ENCODE results near the gene FDXR.

The FDXR gene

GRCh38 chr17:74881073-74881472 is 8.3 kb upstream of the FDXR start:
- no peak for TF ChIP-seq GATA2 (IDR thresholded peaks at IDR 0.05; ENCODE audit: low read depth, low read length)
- no peak for TF ChIP-seq GATA3 (IDR thresholded peaks at IDR 0.05; ENCODE audit: low read depth, low read length)

- TF ChIP-seq GATA2 (IDR thresholded peaks at IDR 0.05; ENCODE audit: low read depth, low read length) (no peak), GATA3 (IDR thresholded peaks at IDR 0.05; ENCODE audit: low read depth, low read length) (no peak)
These were observed 6.5 kb upstream of the FDXR start for GRCh38 chr17:74879308-74879707.

DNA sequence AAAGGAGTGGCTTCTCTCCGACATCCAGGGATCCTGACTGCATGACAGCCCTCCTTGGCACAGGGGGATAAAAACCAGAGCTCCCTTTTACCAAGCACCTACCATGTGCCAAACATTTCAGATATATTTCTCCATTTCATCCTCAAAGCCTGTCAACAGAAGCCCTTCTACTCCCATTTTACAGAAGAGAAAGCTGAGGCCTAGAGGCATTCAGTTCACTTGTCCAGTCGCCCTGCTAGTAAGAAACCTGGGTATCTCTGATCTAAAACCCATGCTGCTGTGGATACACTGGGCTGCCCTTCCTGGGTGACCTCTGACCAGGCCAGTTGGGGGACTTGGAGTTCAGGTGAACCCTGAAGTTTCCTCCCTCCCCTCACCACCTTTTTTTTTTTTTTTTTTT is 5.9 kb upstream of the FDXR start:
- TF ChIP-seq GATA2 (IDR thresholded peaks at IDR 0.05; ENCODE audit: low read depth, low read length): no peak
- TF ChIP-seq GATA3 (IDR thresholded peaks at IDR 0.05; ENCODE audit: low read depth, low read length): no peak

DNA sequence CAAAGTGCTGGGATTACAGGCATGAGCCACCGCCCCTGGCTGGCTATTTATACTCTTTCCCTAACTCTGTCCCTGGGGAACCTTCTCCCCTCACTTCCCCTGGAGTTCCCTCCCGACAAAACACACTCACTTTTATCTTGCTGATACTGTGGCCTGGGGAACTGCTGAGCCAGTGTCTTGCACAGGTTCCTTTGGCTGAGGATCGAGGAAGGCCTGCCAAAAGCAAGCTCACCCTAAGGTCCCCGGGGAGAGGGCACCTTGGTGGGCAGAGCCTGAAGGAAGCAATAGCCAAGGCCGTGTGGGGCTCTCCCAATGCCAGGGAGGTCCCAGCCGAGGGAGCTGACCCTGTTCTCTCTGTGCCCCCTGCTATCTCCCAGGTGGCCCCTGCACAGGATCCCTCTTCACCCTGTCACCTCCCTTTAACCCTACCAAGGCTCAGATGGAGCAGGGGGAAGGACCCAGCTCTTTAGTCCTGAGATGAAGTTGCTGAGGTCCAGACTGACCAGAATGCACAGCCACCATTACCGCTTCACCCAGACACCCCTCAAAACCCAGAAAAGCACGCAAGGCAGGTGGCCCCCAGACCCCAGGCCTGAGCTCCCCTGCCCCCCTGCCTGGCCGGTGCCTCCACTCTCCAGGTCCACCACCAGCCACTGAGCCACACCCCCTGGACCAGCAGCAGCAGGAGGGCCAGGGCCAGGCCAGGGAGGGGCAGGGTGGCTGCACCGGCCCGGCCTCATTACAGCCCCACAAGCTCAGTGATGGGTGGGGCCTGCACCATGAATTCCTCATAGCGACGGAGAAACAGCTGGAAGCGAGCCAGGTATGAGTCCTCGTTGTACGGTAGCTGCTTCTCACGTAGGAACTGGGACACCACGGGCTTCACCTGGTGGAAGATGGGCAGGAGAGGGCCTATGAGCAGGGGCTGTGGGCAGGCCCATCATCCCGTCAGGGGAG is 5.1 kb upstream of the FDXR start:
- TF ChIP-seq GATA2 (IDR thresholded peaks at IDR 0.05; ENCODE audit: low read depth, low read length) (no peak), GATA3 (IDR thresholded peaks at IDR 0.05; ENCODE audit: low read depth, low read length) (no peak)

DNA sequence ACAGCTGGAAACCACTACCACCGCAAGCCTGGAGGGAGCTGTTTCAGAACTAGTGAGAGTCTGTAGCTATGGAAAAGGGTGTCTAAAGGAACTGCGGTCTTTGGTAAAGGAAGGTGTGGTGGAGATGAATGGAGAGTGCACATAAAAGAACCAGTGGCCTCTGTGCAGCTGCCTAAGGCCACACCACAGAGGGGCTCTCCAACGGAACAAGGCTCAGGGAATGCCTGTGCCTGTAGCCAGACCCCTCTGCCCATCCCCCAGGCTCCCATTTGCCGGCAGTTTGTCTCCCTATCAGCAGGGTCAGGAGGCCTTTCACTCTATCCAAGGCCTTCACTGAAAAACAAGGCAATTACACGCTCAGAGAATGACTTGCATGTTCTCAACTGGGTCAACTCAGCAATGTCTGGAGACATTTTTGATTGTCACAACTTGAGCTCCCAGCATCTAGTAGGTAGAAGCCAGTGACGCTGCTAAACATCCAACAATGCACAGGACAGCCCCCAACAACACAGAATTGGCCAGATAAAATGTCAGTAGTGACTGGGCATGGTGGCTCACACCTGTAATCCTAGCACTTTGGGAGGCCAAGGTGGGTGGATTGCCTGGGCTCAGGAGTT is 3.3 kb upstream of the FDXR start:
- TF ChIP-seq GATA3 (IDR thresholded peaks at IDR 0.05; ENCODE audit: low read depth, low read length) (no peak), GATA2 (IDR thresholded peaks at IDR 0.05; ENCODE audit: low read depth, low read length) (no peak)

DNA sequence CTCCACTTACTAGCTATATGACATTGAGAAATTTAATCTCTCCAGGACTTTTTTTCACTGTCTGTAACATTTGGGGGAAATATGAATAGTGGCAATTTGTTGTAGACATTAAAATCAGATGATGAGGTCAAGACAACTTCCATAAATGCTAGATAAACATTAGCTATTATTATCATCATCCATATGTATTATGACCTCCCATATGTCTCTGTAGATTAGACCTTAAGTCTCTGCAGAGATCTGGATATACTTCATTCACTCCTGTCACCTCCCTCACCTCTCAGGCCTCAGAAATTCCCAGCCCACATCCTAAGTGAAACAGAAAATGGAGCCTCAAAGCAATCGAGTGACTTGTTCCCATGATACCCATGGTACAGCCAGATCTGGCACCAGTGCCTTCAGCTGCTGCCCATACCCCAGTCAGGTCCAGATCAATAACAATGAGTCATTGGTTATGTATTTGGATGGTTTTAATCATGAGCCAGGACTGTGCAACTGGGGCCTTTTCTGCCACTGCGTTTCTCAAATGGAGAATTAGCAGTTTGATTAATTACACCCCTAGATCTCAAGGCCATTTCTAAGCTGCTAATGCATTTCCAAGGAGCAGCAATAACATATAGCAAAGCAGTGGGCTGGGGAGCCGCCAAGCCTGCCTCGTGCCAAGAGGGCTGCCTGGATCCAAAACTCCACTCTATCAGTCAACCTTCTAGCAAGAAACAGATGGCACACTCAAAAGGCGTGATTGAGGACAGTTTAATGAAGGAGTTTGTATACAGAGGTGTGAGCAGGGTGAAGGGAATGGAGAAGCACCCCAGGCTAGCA is 2.6 kb upstream of the FDXR start:
- no peak for TF ChIP-seq GATA3 (IDR thresholded peaks at IDR 0.05; ENCODE audit: low read depth, low read length)
- TF ChIP-seq GATA2 (IDR thresholded peaks at IDR 0.05; ENCODE audit: low read depth, low read length): no peak

DNA sequence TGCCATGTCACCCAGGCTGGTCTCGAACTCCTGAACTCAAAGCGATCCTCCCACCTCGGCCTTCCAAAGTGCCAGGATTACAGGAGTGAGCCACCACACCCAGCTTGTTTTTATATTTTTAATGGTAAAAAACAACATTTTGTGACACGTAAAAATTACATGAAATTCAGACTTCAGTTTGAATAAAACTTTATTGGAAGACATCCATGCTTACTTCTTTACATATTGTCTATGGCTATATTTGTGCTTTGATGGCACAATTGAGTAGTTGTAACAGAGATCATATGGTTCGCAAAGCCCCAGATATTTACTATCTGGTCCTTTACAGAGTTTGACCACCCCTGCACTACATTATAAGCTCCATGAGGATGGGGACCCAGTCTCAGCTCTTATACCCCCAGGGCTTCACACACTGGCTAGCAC is 1.8 kb upstream of the FDXR start:
- no peak for TF ChIP-seq GATA3 (IDR thresholded peaks at IDR 0.05; ENCODE audit: low read depth, low read length)
- no peak for TF ChIP-seq GATA2 (IDR thresholded peaks at IDR 0.05; ENCODE audit: low read depth, low read length)

- TF ChIP-seq GATA3 (IDR thresholded peaks at IDR 0.05; ENCODE audit: low read depth, low read length): no peak
- TF ChIP-seq GATA2 (IDR thresholded peaks at IDR 0.05; ENCODE audit: low read depth, low read length): no peak
These were observed 1.2 kb upstream of the FDXR start for GRCh38 chr17:74873874-74874614.

DNA sequence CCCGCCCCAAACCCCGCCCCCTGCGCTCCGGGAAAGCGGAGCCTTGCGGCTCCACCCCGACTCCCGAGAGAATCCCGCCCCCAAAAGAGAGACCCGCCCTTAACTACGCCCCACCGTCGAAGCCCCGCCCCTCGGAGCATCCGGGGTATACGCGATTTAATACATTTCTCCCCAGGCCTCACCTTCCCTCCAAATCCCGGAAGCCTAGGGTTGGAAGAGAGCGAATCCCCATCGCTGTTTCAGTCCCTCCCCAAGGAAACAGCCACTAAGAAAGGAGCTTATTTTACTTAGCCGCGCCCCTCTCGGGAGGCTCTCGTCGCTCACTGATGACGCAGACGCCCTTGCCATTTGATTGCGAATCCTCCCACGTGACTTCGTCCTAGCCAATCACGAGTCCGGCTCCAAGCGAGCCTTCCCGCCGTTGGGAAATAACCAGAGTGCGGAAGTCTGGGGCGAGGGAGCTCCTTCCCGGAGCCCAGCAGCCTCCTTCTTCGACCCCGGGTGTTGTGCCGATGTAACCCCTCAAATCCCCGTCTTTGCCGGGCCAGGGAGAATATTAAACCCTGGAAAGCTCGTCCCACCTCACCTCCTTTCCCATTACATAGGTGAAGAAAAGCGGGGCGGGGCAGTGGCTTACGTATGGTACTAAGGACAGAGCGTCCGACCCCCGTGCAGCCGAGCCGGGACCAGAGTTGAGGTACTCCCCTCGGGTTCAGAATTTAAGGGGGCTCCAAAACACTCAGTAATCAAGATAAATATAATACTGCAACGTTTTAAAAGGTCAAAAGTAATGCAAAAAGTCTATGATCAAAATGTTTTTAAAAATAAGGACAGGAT is 461 bp upstream of the FDXR start:
- TF ChIP-seq GATA2 (IDR thresholded peaks at IDR 0.05; ENCODE audit: low read depth, low read length) (no peak), GATA3 (IDR thresholded peaks at IDR 0.05; ENCODE audit: low read depth, low read length) (no peak)

GRCh38 chr17:74871356-74872076 is 1.3 kb downstream of the FDXR start:
- TF ChIP-seq GATA3 (IDR thresholded peaks at IDR 0.05; ENCODE audit: low read depth, low read length) (no peak), GATA2 (IDR thresholded peaks at IDR 0.05; ENCODE audit: low read depth, low read length) (no peak)

DNA sequence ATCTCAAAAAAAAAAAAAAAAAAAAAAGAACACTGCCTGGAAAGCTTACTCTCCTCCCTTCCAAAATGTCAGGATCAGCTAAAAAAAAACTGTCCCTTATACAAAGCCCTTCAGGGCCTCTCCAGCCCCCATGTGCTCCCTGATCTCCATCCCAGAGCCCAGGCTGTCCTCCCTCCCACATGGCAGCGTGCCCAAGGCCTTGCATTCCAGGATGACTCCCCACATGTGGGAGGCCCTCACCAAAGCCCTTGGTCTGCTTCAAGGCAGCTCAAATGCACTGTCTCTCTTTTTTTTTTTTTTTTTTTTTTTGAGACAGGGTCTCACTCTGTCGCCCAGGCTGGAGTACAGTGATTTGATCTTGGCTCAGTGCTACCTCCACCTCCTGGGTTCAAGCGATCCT is 2.3 kb downstream of the FDXR start:
- TF ChIP-seq GATA2 (IDR thresholded peaks at IDR 0.05; ENCODE audit: low read depth, low read length) (no peak), GATA3 (IDR thresholded peaks at IDR 0.05; ENCODE audit: low read depth, low read length) (no peak)

DNA sequence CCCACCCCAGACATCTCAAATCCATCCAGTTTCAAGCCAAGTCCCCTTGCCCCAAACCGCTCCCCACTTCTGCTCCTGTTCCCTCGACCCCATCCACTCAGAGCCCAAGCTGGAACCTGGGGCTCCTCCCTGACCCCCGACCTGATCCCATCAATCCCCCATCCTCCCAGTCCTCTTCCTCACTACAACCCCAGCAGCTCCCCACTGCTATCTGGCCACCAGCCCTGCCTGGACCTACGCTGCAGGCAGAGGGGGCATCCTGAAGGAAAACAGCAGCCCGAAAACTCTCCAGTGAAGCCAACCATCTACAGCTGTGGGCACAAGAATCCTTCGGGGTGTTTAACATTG is 3.9 kb downstream of the FDXR start:
- TF ChIP-seq GATA2 (IDR thresholded peaks at IDR 0.05; ENCODE audit: low read depth, low read length): no peak
- no peak for TF ChIP-seq GATA3 (IDR thresholded peaks at IDR 0.05; ENCODE audit: low read depth, low read length)

All from SH-SY5Y (cell line).